Activated naive CD4-positive, alpha-beta T cell (primary cell): ENCODE results near the gene DZIP1.

ENCODE experiments used
- DNase-seq, 4 experiments: peaks; one replicate each; lab custom pipeline; 2025; lab: John Stamatoyannopoulos, UW

The DZIP1 gene

DNA sequence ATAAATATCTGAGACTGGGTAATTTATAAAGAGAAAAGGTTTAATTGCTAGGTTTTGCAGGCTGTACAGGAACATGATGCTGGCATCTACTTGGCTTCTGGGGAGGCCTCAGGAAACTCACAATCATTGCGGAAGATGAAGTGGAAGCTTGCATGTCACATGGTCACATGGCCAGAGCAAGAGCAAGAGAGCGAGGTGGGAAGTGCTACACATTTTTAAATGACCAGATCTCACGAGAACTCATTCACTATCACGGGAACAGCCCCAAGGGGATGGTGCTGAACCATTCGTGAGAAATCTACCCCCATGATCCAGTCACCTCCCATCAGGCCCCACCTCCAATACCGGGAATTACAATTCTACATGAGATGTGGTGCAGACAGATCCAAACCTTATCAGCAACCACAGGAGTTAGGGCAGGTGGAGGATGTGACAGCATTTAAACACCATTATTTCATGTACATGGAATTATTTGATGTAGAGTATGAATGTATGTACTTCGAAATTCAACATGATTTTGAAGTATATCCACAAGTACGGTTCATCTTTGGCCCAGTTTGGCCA, 102.5 kb downstream of the DZIP1 start:
- DNase-seq = no peak

DNA sequence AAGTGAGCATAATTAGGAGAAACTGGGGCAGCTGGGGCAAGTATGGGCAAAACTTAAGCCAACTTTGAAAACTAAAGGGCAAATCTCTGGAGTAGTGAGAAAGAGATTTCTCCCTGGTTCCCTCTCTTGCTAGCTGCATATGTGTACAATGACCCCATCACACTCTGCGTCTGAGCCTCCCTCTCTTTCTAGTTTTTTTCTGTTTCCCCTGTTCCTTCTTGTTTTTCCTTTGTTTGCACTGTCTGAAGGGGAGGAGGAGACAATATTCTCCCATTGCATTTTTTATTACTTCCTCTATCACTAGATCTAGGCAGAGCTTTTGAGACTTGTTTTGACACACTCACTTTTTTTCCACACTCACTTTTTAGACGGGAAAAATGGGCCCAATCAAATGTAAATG, 103.2 kb downstream of the DZIP1 start:
- no peak for DNase-seq

DNA sequence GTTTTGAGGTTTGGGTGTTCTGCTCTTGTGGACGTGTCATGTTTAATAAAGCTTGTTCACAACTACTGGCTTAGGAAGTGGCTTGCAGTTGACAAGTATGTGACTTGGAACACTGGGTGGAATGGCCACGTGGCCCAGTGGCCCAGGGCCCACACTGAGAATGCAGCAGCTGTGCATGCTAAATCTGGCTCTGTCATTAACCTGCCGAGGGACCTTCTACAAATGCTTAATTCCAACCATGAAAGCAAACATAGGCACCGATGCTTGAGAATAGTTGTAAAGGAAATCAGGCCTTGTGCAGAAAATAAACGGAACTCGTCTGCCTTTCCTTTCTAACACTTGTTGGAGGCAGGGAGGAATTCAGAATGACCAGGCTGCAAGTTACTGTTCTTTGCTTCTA, 103.6 kb downstream of the DZIP1 start:
- no peak for DNase-seq

DNA sequence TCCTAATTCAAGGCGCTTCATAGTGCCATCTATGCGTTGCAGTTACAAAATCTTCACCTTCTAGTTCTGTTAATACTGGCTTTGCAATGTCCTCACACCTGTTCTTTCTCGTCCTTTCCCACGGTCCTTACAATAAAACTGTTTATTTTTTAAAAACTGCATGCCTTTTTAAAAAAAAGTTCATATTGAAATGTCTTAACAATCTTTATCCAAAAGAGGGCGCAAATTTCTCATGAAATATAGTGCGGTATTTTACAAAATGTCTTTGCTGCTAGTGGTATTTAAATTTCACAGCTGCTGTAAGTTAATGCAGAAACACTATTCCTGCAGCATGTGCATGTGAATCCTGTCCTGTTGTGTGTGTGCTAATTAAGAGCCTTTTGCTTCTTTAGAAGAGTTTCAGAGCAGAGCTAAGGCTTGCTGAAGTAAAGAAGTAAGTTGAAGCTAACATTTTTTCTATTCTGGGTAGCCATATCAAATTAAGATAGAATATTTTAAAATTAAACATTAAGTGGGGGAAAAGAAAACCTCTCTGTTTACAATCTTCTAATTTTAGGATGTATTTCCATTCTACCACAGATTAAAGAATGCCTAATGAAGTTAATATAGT, 107.8 kb downstream of the DZIP1 start:
- DNase-seq = no peak

DNA sequence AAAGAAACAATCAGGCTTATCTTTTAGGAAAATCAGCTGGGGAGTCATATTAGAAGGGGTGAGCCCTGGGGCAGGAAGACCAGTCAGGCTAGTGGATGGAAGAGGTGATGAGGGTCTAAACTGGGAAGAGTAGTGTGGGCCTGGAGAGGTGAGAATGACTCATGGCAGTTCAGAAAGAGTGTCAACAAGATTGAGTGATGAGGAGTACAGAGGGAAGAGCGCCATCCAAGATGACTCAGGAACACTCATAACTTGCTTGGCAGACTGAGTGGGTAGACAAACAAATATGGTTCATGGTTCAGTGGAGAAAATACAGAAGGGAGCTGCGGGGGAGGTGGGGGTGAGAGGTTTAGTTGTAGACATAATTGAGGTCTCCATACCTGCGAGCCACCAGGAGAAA, 109.3 kb downstream of the DZIP1 start:
- no peak for DNase-seq

DNA sequence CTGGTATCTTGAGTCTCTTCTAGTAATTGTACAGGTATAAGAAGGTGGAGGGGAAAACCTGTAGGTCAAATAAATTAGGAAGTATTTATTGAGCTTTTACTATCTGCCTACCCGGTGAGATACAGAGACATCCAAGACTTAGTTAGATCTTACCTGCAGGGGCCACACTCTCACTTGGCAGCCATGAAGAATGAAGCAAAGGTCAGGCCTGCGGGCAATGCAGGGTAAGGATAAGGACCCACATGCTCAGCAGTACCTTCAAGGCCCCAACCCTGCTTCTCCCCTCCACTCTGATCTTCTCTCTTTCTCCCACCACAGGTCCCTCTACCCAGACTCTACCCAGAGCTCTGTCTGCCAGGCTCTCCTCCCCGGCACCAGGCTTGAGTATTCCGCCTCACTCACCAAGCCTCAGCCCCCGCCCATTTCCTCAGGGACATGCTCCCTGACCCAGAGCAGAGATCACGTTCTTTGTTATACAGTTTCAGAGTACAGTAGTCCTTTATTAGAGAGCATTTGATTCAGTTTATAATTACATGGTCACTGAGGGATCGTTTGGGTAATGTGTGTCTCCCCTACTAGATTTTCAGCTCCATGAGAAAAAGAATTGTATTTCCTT, 110.9 kb downstream of the DZIP1 start:
- no peak for DNase-seq

DNA sequence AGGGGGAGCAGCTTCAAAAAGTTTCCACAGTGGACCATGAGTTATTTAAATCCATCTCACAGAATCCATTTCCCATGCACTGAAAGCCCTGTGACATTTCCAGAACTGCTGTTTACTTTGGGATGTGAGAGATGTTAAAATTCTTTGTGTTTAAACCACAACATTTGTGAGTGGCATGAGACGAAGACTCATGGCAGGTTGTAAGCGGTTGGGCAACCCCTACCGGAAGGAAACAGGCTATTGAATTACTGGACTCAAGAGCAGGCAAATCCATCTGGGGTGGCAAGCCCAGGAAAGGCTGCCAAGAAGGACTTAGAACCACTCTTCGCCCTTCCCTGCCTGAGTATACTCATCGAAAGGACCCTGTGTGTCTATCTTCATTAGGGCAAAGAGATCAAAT, 114.3 kb downstream of the DZIP1 start:
- no peak for DNase-seq
